T-cell (primary cell): ENCODE results near the gene YWHAB. TPM values are rescaled to one million over a fixed set of nuclear protein-coding genes. Genes with fewer than 3 reads are reported as not detected.

Experiments used
- ATAC-seq, 4 experiments: fragments of 200-7000 bp in 3 of 4; fragments of 150-1000 bp in 1 of 4; cut with Tn5 transposase; replicated peaks in 1 of 4; 1 replicate in 3 of 4; 2 replicates in 1 of 4; pipeline ENCODE4 v1.10.0; 2021; ENCODE audit warnings: moderate library complexity in 3 of 4, mild to moderate bottlenecking in 2 of 4, moderate number of reproducible peaks in 1 of 4
- CTCF ChIA-PET, 2 donors: fragments of 300-600 bp; sonication (Branson Sonifier 250); formaldehyde crosslinking; loops; one replicate each; lab custom pipeline; 2022; ENCODE audit warnings: antibody characterized with exemption in 2 of 2; lab: Charles Lee
- POLR2A ChIA-PET, 2 donors: fragments of 300-600 bp; sonication (Branson Sonifier 250); formaldehyde crosslinking; loops; one replicate each; lab custom pipeline; 2022; ENCODE audit warnings: antibody characterized with exemption in 2 of 2; lab: Charles Lee
- DNase-seq, 35 experiments: peaks; one replicate each; pipeline versions ENCODE4 v3.0.0 to v3.0.0-alpha.2; 2013 to 2023
- H3K27ac ChIP-seq: one replicate; pipeline ENCODE4 v1.5.1; 2013; ENCODE audit warnings: low read length
- H3K27me3 ChIP-seq, 2 experiments: replicated peaks in 1 of 2; 1 replicate in 1 of 2; 2 replicates in 1 of 2; pipeline versions ENCODE4 v1.6.1 to v1.7.0; 2013; ENCODE audit warnings: low read length in 1 of 2, mixed read lengths in 1 of 2; ENCODE audit not compliant: control insufficient read depth in 2 of 2, insufficient read depth in 2 of 2; ENCODE audit errors: extremely low read depth in 1 of 2
- H3K36me3 ChIP-seq, 2 donors: 1 replicate in 1 of 2; 2 replicates in 1 of 2; pipeline versions ENCODE4 v1.6.1 to v1.7.0; 2013; ENCODE audit warnings: low read length in 1 of 2; ENCODE audit not compliant: control insufficient read depth in 2 of 2, insufficient read depth in 1 of 2; ENCODE audit errors: extremely low read depth in 1 of 2
- H3K4me1 ChIP-seq, 2 experiments: 1 replicate in 1 of 2; 2 replicates in 1 of 2; pipeline versions ENCODE4 v1.6.1 to v1.7.0; 2013; ENCODE audit warnings: low read length in 2 of 2, mixed read lengths in 1 of 2; ENCODE audit not compliant: insufficient read depth in 2 of 2, control insufficient read depth in 1 of 2; ENCODE audit errors: extremely low read depth in 1 of 2
- H3K4me3 ChIP-seq, 2 donors: 1 replicate in 1 of 2; 2 replicates in 1 of 2; pipeline versions ENCODE4 v1.5.1 to v1.7.0; 2013; ENCODE audit warnings: mild to moderate bottlenecking in 2 of 2, low read length in 1 of 2, moderate library complexity in 1 of 2; ENCODE audit not compliant: control insufficient read depth in 1 of 2; ENCODE audit errors: extremely low read depth in 1 of 2
- H3K9me3 ChIP-seq: 2 replicates; pipeline ENCODE4 v1.7.0; 2013
- H3K27ac Mint-ChIP-seq, 2 donors: one replicate each; pipeline ENCODE4 v1.8.0; 2020 to 2021; ENCODE audit warnings: mild to moderate bottlenecking in 2 of 2, mixed read lengths in 2 of 2
- H3K27me3 Mint-ChIP-seq, 2 donors: one replicate each; pipeline ENCODE4 v1.8.0; 2021 to 2022; ENCODE audit warnings: mixed read lengths in 2 of 2
- H3K36me3 Mint-ChIP-seq: one replicate; pipeline ENCODE4 v1.8.0; 2021; ENCODE audit warnings: mixed read lengths
- H3K4me1 Mint-ChIP-seq, 3 donors: one replicate each; pipeline ENCODE4 v1.8.0; 2020 to 2022; ENCODE audit warnings: mixed read lengths in 3 of 3, mild to moderate bottlenecking in 1 of 3
- H3K4me3 Mint-ChIP-seq, 3 donors: one replicate each; pipeline ENCODE4 v1.8.0; 2020 to 2022; ENCODE audit warnings: mild to moderate bottlenecking in 3 of 3, mixed read lengths in 3 of 3, moderate library complexity in 3 of 3
- H3K9me3 Mint-ChIP-seq, 3 donors: one replicate each; pipeline ENCODE4 v1.8.0; 2020 to 2022; ENCODE audit warnings: mixed read lengths in 3 of 3
- whole genome bisulfite sequencing: methylation state at CpG from one replicate; pipeline ENCODE4 v1.1.5; 2013; ENCODE audit warnings: missing lambda C conversion rate; ENCODE audit not compliant: insufficient coverage; 5-methylcytosine and 5-hydroxymethylcytosine counted together
- total RNA-seq, 35 experiments: library from RNA in 6 of 35; stranded (reverse) in 6 of 35; fragments of 120-200 nt in 1 of 35; gene quantifications; one replicate each; pipeline versions ENCODE4 v1.2.1 to v1.2.4 and lab custom pipeline; 2013 to 2026

The YWHAB gene
- total RNA-seq (100 to 1,000 TPM; 198 to 233 (median 205) TPM), total RNA-seq (lab: John Stamatoyannopoulos, UW) (266 to 507 (median 323) reads per million in 29 experiments)
- total RNA-seq (2013): 248 TPM

DNA sequence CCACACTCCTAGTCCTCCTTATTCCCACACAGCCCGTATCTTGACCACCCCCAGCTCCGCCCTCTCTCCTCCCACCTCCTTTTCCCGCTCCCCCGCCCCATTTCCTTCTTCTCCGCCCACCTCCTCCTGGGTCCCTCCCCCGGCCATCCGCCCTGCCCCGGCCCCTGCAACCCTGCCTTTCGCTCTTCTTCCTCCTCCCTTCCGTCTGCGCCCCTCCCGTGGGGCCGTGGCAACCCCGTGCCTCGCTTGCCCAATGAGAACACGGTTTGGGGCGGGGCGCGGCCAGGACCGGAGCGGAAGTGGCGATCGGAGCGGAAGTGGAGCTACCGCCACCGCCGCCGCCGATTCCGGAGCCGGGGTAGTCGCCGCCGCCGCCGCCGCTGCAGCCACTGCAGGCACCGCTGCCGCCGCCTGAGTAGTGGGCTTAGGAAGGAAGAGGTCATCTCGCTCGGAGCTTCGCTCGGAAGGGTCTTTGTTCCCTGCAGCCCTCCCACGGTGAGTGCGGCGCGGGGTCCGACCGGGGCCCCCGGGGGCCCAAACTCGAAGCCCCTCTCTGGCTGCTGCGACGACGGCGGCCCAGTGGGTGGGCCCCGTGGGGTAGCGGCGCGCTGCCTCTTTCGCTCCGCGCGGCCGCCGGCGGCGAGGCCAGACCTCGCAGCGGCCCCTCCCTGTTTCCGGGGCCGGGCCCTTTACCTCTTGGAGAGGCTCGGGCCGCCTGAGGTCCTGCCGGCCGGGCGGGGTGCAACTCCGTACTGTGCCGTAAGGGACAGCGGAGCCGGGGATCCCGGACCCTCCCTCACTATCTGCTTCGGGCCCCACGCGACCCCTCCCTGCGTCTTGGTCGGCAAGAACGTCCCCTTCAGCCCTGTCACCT lies at the start of gene YWHAB:
Gene YWHAB (plus strand): TSS at position 314 of the 874 bp plus-strand sequence. CDS start 15,829 bp downstream, outside the sequence.
- peak within 1 kb of the TSS; percentile 77 to 82 for H3K4me3 ChIP-seq
- H3K4me1 ChIP-seq: peaks cover 17 to 42% of the 10 kb centered on the region in 2 experiments
- peak; percentile 95 to 98 (median 95) for ATAC-seq
- Mint-ChIP-seq H3K4me1 (peaks cover 68 to 73% (median 69%) of the 10 kb centered on the region in 3 donors), H3K4me3 (peak within 1 kb of the TSS; percentile 93 to 97 (median 96)), H3K27ac (peak within 1 kb of the TSS; percentile 96 to 98), H3K36me3 (peaks cover 4% of the 10 kb centered on the region), H3K27me3 (no peaks in the 10 kb centered on the region), H3K9me3 (no peaks in the 10 kb centered on the region)
- under 1% methylated on average over 84 of the region's 88 CpGs for WGBS
- peaks cover 0 to 2% of the 10 kb centered on the region in 2 donors for H3K36me3 ChIP-seq
- peak; percentile 92 to 99 (median 96) for DNase-seq
- POLR2A ChIA-PET: interaction anchor here in 1 of 2 donors (0.5 to 0.7 kb wide), 3 partner anchors 12 to 1374 kb away, joined by 3 to 4 read pairs (median 3); no protein-coding TSS in a partner anchor
- no peaks in the 10 kb centered on the region for H3K27me3 ChIP-seq
- no peaks in the 10 kb centered on the region for H3K9me3 ChIP-seq
- H3K27ac ChIP-seq: peak within 1 kb of the TSS; percentile 78
- CTCF ChIA-PET: interaction anchor here in 1 of 2 donors (0.6 to 1.4 kb wide), 5 partner anchors 9 to 1295 kb away, joined by 3 to 5 read pairs (median 4); partner anchors contain the start of genes IFT52 and PABPC1L

DNA sequence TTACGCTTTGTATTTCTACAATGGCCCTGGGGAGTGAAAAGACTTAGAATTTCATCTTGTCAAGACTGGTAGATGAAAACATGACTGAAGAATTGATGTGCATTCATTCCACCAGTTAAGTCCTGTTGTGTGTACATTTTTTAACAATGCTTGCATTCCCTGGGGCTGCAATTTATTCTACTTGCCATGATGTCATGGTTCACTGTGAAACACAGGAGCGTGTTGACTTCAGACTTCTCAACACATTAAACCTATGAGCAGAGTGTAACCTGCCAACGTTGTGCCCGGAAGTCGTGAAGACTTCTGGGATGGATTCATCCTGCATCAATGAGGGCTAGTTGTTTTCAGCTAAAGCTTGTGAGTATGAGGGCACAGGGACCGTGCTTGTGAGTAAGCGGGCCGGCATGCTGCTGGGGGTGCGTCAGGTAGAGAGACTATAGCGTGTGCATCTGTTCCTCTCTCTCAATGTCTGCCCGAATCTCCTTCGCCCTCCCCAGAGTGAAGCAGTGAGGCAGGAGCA lies 48.8 kb upstream of the YWHAB start:
- Histone ChIP-seq H3K4me3 (no peak overlapping the region), H3K27me3 (peaks cover 0 to 20% of the 10 kb centered on the region in 2 experiments), H3K36me3 (no peaks in the 10 kb centered on the region), H3K4me1 (no peaks in the 10 kb centered on the region), H3K27ac (no peak overlapping the region), H3K9me3 (no peaks in the 10 kb centered on the region)
- POLR2A ChIA-PET: no interaction called here
- Mint-ChIP-seq H3K27me3 (peaks cover 22 to 31% of the 10 kb centered on the region in 2 donors), H3K36me3 (no peaks in the 10 kb centered on the region), H3K4me1 (no peaks in the 10 kb centered on the region), H3K9me3 (peaks cover 0 to 4% (median 0%) of the 10 kb centered on the region in 3 donors), H3K27ac (no peak overlapping the region), H3K4me3 (no peak overlapping the region)
- CTCF ChIA-PET: interaction anchor here (0.5 to 0.6 kb wide), 2 partner anchors 27 to 31 kb away, joined by 3 to 4 read pairs; no protein-coding TSS in a partner anchor
- WGBS: 96% methylated on average over 4 of the region's 12 CpGs
- DNase-seq (no peak), ATAC-seq (no peak)

- ATAC-seq (no peak), DNase-seq (no peak)
- Histone ChIP-seq H3K27ac (no peak overlapping the region), H3K4me1 (no peaks in the 10 kb centered on the region), H3K4me3 (no peak overlapping the region), H3K27me3 (peaks cover 0 to 13% of the 10 kb centered on the region in 2 experiments), H3K9me3 (no peaks in the 10 kb centered on the region), H3K36me3 (no peaks in the 10 kb centered on the region)
- Mint-ChIP-seq H3K27me3 (peaks cover 25 to 31% of the 10 kb centered on the region in 2 donors), H3K9me3 (peaks cover 0 to 4% (median 0%) of the 10 kb centered on the region in 3 donors), H3K27ac (no peak overlapping the region), H3K4me1 (no peaks in the 10 kb centered on the region), H3K36me3 (no peaks in the 10 kb centered on the region), H3K4me3 (no peak overlapping the region)
- WGBS: 59% methylated on average over 3 of the region's 3 CpGs
- ChIA-PET CTCF (no interaction called here), POLR2A (no interaction called here)
Measured at GRCh38 chr20:44837946-44838345, 47.6 kb upstream of the YWHAB start.

- Histone ChIP-seq H3K27me3 (peaks cover 0 to 16% of the 10 kb centered on the region in 2 experiments), H3K27ac (no peak overlapping the region), H3K4me1 (no peaks in the 10 kb centered on the region), H3K9me3 (no peaks in the 10 kb centered on the region), H3K36me3 (no peaks in the 10 kb centered on the region), H3K4me3 (no peak overlapping the region)
- whole genome bisulfite sequencing: 73% methylated on average over 1 of the region's 1 CpG
- CTCF ChIA-PET: no interaction called here
- DNase-seq (no peak), ATAC-seq (no peak)
- Mint-ChIP-seq H3K36me3 (no peaks in the 10 kb centered on the region), H3K9me3 (peaks cover 0 to 4% (median 0%) of the 10 kb centered on the region in 3 donors), H3K27me3 (peaks cover 30 to 34% of the 10 kb centered on the region in 2 donors), H3K4me1 (no peaks in the 10 kb centered on the region), H3K4me3 (no peak overlapping the region), H3K27ac (no peak overlapping the region)
- POLR2A ChIA-PET: no interaction called here
Measured at GRCh38 chr20:44838521-44838920, 47.0 kb upstream of the YWHAB start.

DNA sequence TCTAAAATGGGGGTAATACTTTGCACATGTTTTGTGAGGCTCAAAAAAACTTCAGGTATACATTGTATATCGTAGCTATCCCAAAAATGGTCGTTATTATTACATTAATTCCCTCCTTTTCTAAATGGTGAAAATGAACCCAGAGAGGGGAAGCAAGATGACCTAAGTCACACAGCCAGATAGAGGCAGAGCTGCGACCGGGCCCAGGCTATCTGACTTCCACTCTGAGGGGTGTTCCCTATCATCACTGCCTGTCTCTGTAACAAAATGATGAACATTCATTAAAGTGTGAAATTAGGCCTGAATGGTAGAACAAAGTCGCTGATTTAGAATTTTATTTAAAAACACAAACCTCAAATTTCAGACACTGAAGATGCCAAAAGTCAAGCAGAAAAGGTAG lies 46.0 kb upstream of the YWHAB start:
- CTCF ChIA-PET: interaction anchor here in 1 of 2 donors (0.6 kb wide), 1 partner anchor 10 kb away, joined by 3 read pairs; no protein-coding TSS in a partner anchor
- Mint-ChIP-seq H3K4me1 (no peaks in the 10 kb centered on the region), H3K36me3 (no peaks in the 10 kb centered on the region), H3K9me3 (peaks cover 0 to 4% (median 0%) of the 10 kb centered on the region in 3 donors), H3K27ac (no peak overlapping the region), H3K4me3 (no peak overlapping the region), H3K27me3 (peaks cover 35 to 38% of the 10 kb centered on the region in 2 donors)
- Histone ChIP-seq H3K27me3 (peaks cover 4 to 23% of the 10 kb centered on the region in 2 experiments), H3K4me3 (no peak overlapping the region), H3K9me3 (no peaks in the 10 kb centered on the region), H3K4me1 (no peaks in the 10 kb centered on the region), H3K27ac (no peak overlapping the region), H3K36me3 (no peaks in the 10 kb centered on the region)
- ATAC-seq (no peak), DNase-seq (no peak)
- POLR2A ChIA-PET: no interaction called here
- no CpG with 5 or more reads among the region's 5 CpGs for WGBS

GRCh38 chr20:44840826-44841225 lies 44.7 kb upstream of the YWHAB start:
- ChIA-PET CTCF (no interaction called here), POLR2A (no interaction called here)
- H3K4me1 ChIP-seq: no peaks in the 10 kb centered on the region
- Mint-ChIP-seq H3K4me3 (no peak overlapping the region), H3K4me1 (no peaks in the 10 kb centered on the region), H3K36me3 (no peaks in the 10 kb centered on the region), H3K27me3 (peaks cover 36 to 41% of the 10 kb centered on the region in 2 donors), H3K27ac (no peak overlapping the region), H3K9me3 (peaks cover 0 to 4% (median 0%) of the 10 kb centered on the region in 3 donors)
- H3K27me3 ChIP-seq: peaks cover 4 to 25% of the 10 kb centered on the region in 2 experiments
- 66% methylated on average over 5 of the region's 5 CpGs for WGBS
- H3K27ac ChIP-seq: no peak overlapping the region
- H3K4me3 ChIP-seq: no peak overlapping the region
- DNase-seq: no peak
- no peak for ATAC-seq
- no peaks in the 10 kb centered on the region for H3K9me3 ChIP-seq
- no peaks in the 10 kb centered on the region for H3K36me3 ChIP-seq
